K562 (cell line): ENCODE measurements around the gene IQCE. TPM values are rescaled to one million over a fixed set of nuclear protein-coding genes. Genes with fewer than 3 reads are reported as not detected.

Experiments
- ATAC-seq: fragments of 200-7000 bp; cut with Tn5 transposase; 3 replicates; pipeline ENCODE4 v1.9.1; 2020; ENCODE audit warnings: moderate library complexity
- BruUV-seq: library from RNA; stranded (reverse); fragments of 400-500 nt; replicated peaks from 2 replicates; lab custom pipeline; 2021; lab: Mats Ljungman, UMichigan
- CTCF ChIA-PET: fragments of 300-600 bp; formaldehyde crosslinking; extraction: SDS; loops from one replicate; lab custom pipeline; 2021; ENCODE audit warnings: low intra/inter-chr PET ratio; lab: Yijun Ruan, JAX
- POLR2A ChIA-PET: fragments of 300-600, 350-650 bp; sonication (Branson Sonifier 250); formaldehyde crosslinking; extraction: SDS; loops from one replicate; lab custom pipeline; 2021; ENCODE audit warnings: antibody characterized with exemption, inconsistent platforms; lab: Yijun Ruan, JAX
- DNase-seq, 4 experiments: peaks; one replicate each; pipeline versions ENCODE4 v3.0.0 to v3.0.0-alpha.2; 2011 to 2018; ENCODE audit warnings: low spot score in 3 of 4, mixed read lengths in 3 of 4; ENCODE audit errors: extremely low read depth in 1 of 4
- FAIRE-seq: peaks from 2 replicates; lab custom pipeline; 2011; peaks lifted over from hg19 to GRCh38; lab: Jason Lieb, UNC
- H2AFZ ChIP-seq: 2 replicates; pipeline ENCODE4 v1.6.0; 2011; ENCODE audit warnings: low read depth, low read length, control low read depth, inconsistent platforms
- H3K27ac ChIP-seq: fragments of 200-600 bp; 3 replicates; pipeline ENCODE4 v1.8.0; 2011; ENCODE audit warnings: low read depth, mild to moderate bottlenecking, control low read depth, inconsistent platforms, low read length, moderate library complexity, mixed read lengths; ENCODE audit errors: extremely low read depth
- H3K27me3 ChIP-seq, 2 experiments: fragments of 300-600 bp in 1 of 2; 2 replicates in 1 of 2; 3 replicates in 1 of 2; pipeline versions ENCODE4 v1.6.0 to v1.8.0; 2011; ENCODE audit warnings: inconsistent platforms in 2 of 2, low read length in 2 of 2, mild to moderate bottlenecking in 1 of 2, mixed read lengths in 1 of 2, moderate library complexity in 1 of 2; ENCODE audit not compliant: control insufficient read depth in 2 of 2, insufficient read depth in 2 of 2
- H3K36me3 ChIP-seq: fragments of 300-600 bp; 3 replicates; pipeline ENCODE4 v1.8.0; 2011; ENCODE audit warnings: mild to moderate bottlenecking, low read length, inconsistent platforms; ENCODE audit not compliant: control insufficient read depth, insufficient read depth
- H3K4me1 ChIP-seq, 2 experiments: fragments of 200-600 bp in 1 of 2; replicated peaks in 1 of 2; 2 replicates in 1 of 2; 3 replicates in 1 of 2; pipeline versions ENCODE4 v1.5.1 to v1.8.0; 2011; ENCODE audit warnings: inconsistent platforms in 2 of 2, low read length in 2 of 2, mild to moderate bottlenecking in 1 of 2, mixed read lengths in 1 of 2, moderate library complexity in 1 of 2; ENCODE audit not compliant: control insufficient read depth in 2 of 2, insufficient read depth in 2 of 2
- H3K4me2 ChIP-seq: 2 replicates; pipeline ENCODE4 v1.6.1; 2011; ENCODE audit warnings: low read length, control low read depth, inconsistent platforms, mixed read lengths; ENCODE audit not compliant: insufficient read depth
- H3K4me3 ChIP-seq: fragments of 200-600 bp; sonication (generic), shearing (Covaris generic); 2 replicates; pipeline ENCODE4 v1.5.1; 2016; ENCODE audit warnings: control low read depth, inconsistent platforms
- H3K79me2 ChIP-seq: fragments of 200-600 bp; 3 replicates; pipeline ENCODE4 v1.8.0; 2011; ENCODE audit warnings: low read length, inconsistent platforms; ENCODE audit not compliant: control insufficient read depth, insufficient read depth
- H3K9ac ChIP-seq, 2 experiments: 2 replicates each; pipeline versions ENCODE4 v1.6.0 to v1.6.1; 2011; ENCODE audit warnings: low read depth in 2 of 2, low read length in 2 of 2, control low read depth in 1 of 2, inconsistent platforms in 1 of 2, mild to moderate bottlenecking in 1 of 2, mixed read lengths in 1 of 2; ENCODE audit not compliant: insufficient read depth in 1 of 2
- H3K9me1 ChIP-seq: one replicate; pipeline ENCODE4 v1.6.0; 2011; ENCODE audit warnings: inconsistent platforms, mild to moderate bottlenecking, low read length, moderate library complexity; ENCODE audit not compliant: control insufficient read depth, insufficient read depth
- H3K9me3 ChIP-seq: replicated peaks from 2 replicates; pipeline ENCODE4 v1.5.1; 2011; ENCODE audit warnings: low read depth, low read length, inconsistent platforms; ENCODE audit not compliant: control insufficient read depth, insufficient read depth
- H4K20me1 ChIP-seq: replicated peaks from 2 replicates; pipeline ENCODE4 v1.6.1; 2011; ENCODE audit warnings: low read length, inconsistent platforms, mixed read lengths; ENCODE audit not compliant: control insufficient read depth, insufficient read depth
- ARHGAP35 ChIP-seq: fragments of 450-650 bp; IDR thresholded peaks from 2 replicates; pipeline ENCODE4 v1.6.1; 2018; ENCODE audit not compliant: partially characterized antibody
- ASH1L ChIP-seq: fragments of 450-650 bp; IDR thresholded peaks from 2 replicates; pipeline ENCODE4 v1.6.1; 2018; ENCODE audit warnings: borderline replicate concordance, mild to moderate bottlenecking, low read depth; ENCODE audit not compliant: partially characterized antibody
- BCOR ChIP-seq: fragments of 450-650 bp; IDR thresholded peaks from 2 replicates; pipeline ENCODE4 v1.6.1; 2016
- COPS2 ChIP-seq: fragments of 450-650 bp; conservative IDR thresholded peaks from 2 replicates; pipeline ENCODE4 v1.6.1; 2016; ENCODE audit warnings: mild to moderate bottlenecking, moderate library complexity
- EHMT2 ChIP-seq: fragments of 450-650 bp; IDR thresholded peaks from 2 replicates; pipeline ENCODE4 v1.6.1; 2018; ENCODE audit warnings: antibody characterized with exemption
- KDM1A ChIP-seq, 2 experiments: fragments of 450-650 bp; IDR thresholded peaks; 2 replicates each; pipeline ENCODE4 v1.6.1; 2016; ENCODE audit warnings: mild to moderate bottlenecking in 2 of 2
- NR2F6 ChIP-seq: fragments of 450-650 bp; formaldehyde crosslinking; IDR thresholded peaks from 2 replicates; pipeline ENCODE4 v1.4.0; 2020; ENCODE audit warnings: mild to moderate bottlenecking
- SAFB ChIP-seq: fragments of 200-400 bp; formaldehyde crosslinking; IDR thresholded peaks from 2 replicates; pipeline ENCODE4 v1.6.1; 2017; ENCODE audit warnings: low read depth, low read length, borderline replicate concordance
- SMAD2 ChIP-seq: fragments of 150-350 bp; IDR thresholded peaks from 2 replicates; pipeline ENCODE4 v1.6.1; 2014; ENCODE audit warnings: low read depth, mild to moderate bottlenecking, low read length
- ZNF133 ChIP-seq: fragments of 250-450 bp; sonication (Bioruptor Pico); IDR thresholded peaks from 2 replicates; pipeline ENCODE4 v1.4.0; 2020; ENCODE audit warnings: mild to moderate bottlenecking
- ZNF23 ChIP-seq: fragments of 250-450 bp; sonication (Bioruptor Pico); IDR thresholded peaks from 2 replicates; pipeline ENCODE4 v1.4.0; 2020; ENCODE audit warnings: mild to moderate bottlenecking
- ZNF77 ChIP-seq: fragments of 250-450 bp; sonication (Bioruptor Pico); IDR thresholded peaks from 2 replicates; pipeline ENCODE4 v1.5.0; 2020
- ZZZ3 ChIP-seq: fragments of 450-650 bp; IDR thresholded peaks from 2 replicates; pipeline ENCODE4 v1.6.1; 2016; ENCODE audit warnings: antibody characterized with exemption, mild to moderate bottlenecking, moderate library complexity
- WGBS: fragments of 100-300 bp; shearing (Covaris generic); methylation state at CpG from one replicate; pipeline ENCODE4 v1.1.6; 2016; ENCODE audit warnings: low coverage, mixed read lengths; ENCODE audit not compliant: insufficient coverage; ENCODE audit errors: missing lambda C conversion rate; 5-methylcytosine and 5-hydroxymethylcytosine counted together
- in situ Hi-C: fragments of 300-500 bp; cut with MboI; formaldehyde crosslinking; loops from 4 replicates; pipeline ENCODE4 v1.15.0; 2018; ENCODE audit warnings: inconsistent platforms, mixed read lengths
- intact Hi-C: fragments of 100-400 bp; cut with micrococcal nuclease; formaldehyde crosslinking; loops from 2 replicates; pipeline ENCODE4 v1.14.2; 2022
- polyA plus RNA-seq, 8 experiments: library from polyadenylated mRNA; depleted of rRNA in 4 of 8; stranded (reverse) in 5 of 8; unstranded in 3 of 8; fragments of >200 nt; fragmentation: Nextera tagmentation in 2 of 8; fragmentation: Illumina TruSeq in 1 of 8; extraction: Ambion mirVana in 2 of 8; extraction: Trizol in 1 of 8; gene quantifications; 2 replicates each; pipeline versions ENCODE4 v1.2.1 to v1.2.3, GENCODE V29; 2011 to 2014; ENCODE audit warnings: inconsistent platforms in 1 of 8, missing spikeins in 1 of 8
- total RNA-seq, 7 experiments: library from RNA; depleted of rRNA in 6 of 7; stranded (reverse); fragments of >200 nt in 6 of 7; fragmentation: Illumina TruSeq in 2 of 7; extraction: Trizol in 2 of 7; gene quantifications; 2 replicates each; pipeline versions ENCODE4 v1.2.1 to v1.2.3, GENCODE V29; 2011 to 2021; ENCODE audit warnings: low replicate concordance in 1 of 7
- TF ChIP-seq, protein P1 (sequence below): fragments of 250-450 bp; sonication (Bioruptor Pico); IDR thresholded peaks from 2 replicates; pipeline ENCODE4 v1.5.0; 2021
- TF ChIP-seq, protein P2 (sequence below): fragments of 200-400 bp; formaldehyde crosslinking; IDR thresholded peaks from 2 replicates; pipeline ENCODE4 v1.6.1; 2017; ENCODE audit warnings: mild to moderate bottlenecking, low read depth, low read length, moderate library complexity
- TF ChIP-seq, protein P3 (sequence below): fragments of 450-650 bp; IDR thresholded peaks from 2 replicates; pipeline ENCODE4 v1.6.1; 2016; ENCODE audit warnings: antibody characterized with exemption

IQCE gene
- total and polyA plus RNA-seq, 9 of the 15 experiments (the other 6 are each of a cell fraction or from before 2014, with no cell fraction given): 0.18 to 8.5 (median 4.2) TPM

DNA sequence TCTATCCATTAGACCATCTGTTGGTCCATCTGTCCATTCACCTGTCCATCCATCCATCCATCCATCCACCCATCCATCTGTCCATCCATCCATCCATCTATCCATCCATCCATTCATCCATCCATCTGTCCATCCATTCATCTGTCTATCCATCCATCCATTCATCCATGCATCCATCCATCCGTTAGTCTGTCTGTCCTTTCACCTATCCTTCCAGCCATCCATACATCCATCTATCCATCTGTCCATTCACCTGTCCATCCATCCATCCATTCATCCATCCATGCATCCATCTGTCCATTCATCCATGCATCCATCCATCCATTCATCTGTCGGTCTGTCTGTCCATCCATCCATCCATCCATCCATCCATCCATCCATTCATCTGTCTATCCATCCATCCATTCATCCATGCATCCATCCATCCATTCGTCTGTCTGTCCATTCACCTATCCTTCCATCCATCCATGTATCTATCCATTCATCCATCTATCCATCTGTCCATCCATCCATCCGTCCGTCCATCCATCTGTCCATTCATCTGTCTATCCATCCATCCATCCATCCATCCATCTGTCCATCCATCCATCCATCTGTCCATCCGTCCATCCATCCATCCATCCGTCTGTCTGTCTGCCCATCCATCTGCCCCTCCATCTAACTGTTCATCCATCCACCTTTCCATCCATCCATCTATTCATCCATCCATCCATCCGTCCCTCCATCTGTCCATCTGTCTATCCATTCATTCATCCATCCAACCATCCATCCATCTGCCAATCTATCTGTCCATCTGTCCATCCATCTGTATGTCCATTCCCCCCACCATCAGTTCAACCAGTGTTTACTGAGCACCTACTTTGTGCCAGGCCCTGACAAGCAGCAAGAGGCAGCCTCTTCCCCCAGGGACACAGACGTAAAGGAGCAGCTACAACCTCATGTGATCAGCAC lies 44.0 kb upstream of the IQCE start:
- no peak overlapping the region for H2AFZ ChIP-seq
- peaks cover 0 to 27% of the 10 kb centered on the region in 2 experiments; a peak in 2 of 5 replicates for H3K27me3 ChIP-seq
- ATAC-seq: no peak
- WGBS: 3% methylated on average over 9 of the region's 9 CpGs
- H3K4me1 ChIP-seq: peaks cover 4 to 69% of the 10 kb centered on the region in 2 experiments; a peak in 4 of 5 replicates
- intact Hi-C loops: no loop called here
- no peak overlapping the region for H3K4me2 ChIP-seq
- CTCF ChIA-PET: no interaction called here
- no peaks in the 10 kb centered on the region for H3K9me3 ChIP-seq
- no TSS peak for BruUV-seq
- 0 out of 2 replicates have a peak, but pooled peaks have one; percentile 24 for TF ChIP-seq BCOR
- TF ChIP-seq ZNF23 (CRISPR knock-in tag): no peak
- TF ChIP-seq ASH1L: no peak
- peak; percentile 23 for TF ChIP-seq ARHGAP35
- no peak for TF ChIP-seq ZZZ3
- no peak for TF ChIP-seq SMAD2
- TF ChIP-seq NR2F6 (CRISPR knock-in tag): no peak
- TF ChIP-seq KDM1A (IDR thresholded peaks at IDR 0.05): peak; percentile 11 to 57; a peak in 3 of 4 replicates
- TF ChIP-seq EHMT2: peak; percentile 74; the same call in 1 of the 2 replicates
- TF ChIP-seq, protein P1, sequence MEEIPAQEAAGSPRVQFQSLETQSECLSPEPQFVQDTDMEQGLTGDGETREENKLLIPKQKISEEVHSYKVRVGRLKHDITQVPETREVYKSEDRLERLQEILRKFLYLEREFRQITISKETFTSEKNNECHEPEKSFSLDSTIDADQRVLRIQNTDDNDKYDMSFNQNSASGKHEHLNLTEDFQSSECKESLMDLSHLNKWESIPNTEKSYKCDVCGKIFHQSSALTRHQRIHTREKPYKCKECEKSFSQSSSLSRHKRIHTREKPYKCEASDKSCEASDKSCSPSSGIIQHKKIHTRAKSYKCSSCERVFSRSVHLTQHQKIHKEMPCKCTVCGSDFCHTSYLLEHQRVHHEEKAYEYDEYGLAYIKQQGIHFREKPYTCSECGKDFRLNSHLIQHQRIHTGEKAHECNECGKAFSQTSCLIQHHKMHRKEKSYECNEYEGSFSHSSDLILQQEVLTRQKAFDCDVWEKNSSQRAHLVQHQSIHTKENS (CRISPR knock-in tag): no peak
- TF ChIP-seq ZNF133 (CRISPR knock-in tag): no peak
- TF ChIP-seq COPS2: no peak
- no peak for TF ChIP-seq ZNF77
- TF ChIP-seq, protein P2, sequence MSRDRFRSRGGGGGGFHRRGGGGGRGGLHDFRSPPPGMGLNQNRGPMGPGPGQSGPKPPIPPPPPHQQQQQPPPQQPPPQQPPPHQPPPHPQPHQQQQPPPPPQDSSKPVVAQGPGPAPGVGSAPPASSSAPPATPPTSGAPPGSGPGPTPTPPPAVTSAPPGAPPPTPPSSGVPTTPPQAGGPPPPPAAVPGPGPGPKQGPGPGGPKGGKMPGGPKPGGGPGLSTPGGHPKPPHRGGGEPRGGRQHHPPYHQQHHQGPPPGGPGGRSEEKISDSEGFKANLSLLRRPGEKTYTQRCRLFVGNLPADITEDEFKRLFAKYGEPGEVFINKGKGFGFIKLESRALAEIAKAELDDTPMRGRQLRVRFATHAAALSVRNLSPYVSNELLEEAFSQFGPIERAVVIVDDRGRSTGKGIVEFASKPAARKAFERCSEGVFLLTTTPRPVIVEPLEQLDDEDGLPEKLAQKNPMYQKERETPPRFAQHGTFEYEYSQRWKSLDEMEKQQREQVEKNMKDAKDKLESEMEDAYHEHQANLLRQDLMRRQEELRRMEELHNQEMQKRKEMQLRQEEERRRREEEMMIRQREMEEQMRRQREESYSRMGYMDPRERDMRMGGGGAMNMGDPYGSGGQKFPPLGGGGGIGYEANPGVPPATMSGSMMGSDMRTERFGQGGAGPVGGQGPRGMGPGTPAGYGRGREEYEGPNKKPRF: no peak
- no peak for TF ChIP-seq SAFB
- TF ChIP-seq, protein P3, sequence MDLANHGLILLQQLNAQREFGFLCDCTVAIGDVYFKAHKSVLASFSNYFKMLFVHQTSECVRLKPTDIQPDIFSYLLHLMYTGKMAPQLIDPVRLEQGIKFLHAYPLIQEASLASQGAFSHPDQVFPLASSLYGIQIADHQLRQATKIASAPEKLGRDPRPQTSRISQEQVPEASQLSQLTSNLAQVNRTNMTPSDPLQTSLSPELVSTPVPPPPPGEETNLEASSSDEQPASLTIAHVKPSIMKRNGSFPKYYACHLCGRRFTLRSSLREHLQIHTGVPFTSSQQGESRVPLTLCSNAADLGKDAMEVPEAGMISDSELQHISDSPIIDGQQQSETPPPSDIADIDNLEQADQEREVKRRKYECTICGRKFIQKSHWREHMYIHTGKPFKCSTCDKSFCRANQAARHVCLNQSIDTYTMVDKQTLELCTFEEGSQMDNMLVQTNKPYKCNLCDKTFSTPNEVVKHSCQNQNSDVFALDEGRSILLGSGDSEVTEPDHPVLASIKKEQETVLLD: peak; percentile 33; the same call in 1 of the 2 replicates
- TF ChIP-seq, all 486 proteins: peak for 5
- FAIRE-seq (no peak), DNase-seq (no peak)
- H3K9ac ChIP-seq: no peak overlapping the region
- no peaks in the 10 kb centered on the region; the same call in 1 of the 2 replicates for H4K20me1 ChIP-seq
- in situ Hi-C loops: no loop called here
- H3K9me1 ChIP-seq: no peaks in the 10 kb centered on the region
- POLR2A ChIA-PET: no interaction called here
- H3K36me3 ChIP-seq: no peaks in the 10 kb centered on the region
- H3K79me2 ChIP-seq: no peaks in the 10 kb centered on the region
- H3K4me3 ChIP-seq: no peak overlapping the region
- H3K27ac ChIP-seq: no peak overlapping the region
